ENCODE results near the gene CFAP90. TPM values are rescaled to one million over a fixed set of nuclear protein-coding genes. Genes with fewer than 3 reads are reported as not detected.

Gene CFAP90
- total RNA-seq, 4 donors from 2014 or later = 0.33 to 1.9 (median 0.34) TPM; not detected in 1

DNA sequence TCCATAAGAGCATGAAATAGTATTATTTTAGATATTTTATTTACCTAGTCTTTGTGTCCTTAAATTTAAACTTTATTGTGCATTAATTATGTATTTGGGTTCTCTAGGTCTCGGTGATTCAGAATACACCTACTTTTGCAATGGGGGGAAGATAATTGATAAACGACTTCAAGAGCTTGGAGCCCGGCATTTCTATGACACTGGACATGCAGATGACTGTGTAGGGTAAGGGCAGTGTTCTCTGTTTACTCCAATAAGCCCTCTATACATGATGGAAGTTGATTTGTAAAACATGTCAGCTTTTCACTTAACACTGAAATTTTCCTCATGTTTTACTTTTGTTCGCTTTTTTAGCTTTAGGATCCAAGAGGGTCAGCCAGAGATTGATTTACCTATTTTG is 24.2 kb upstream of the CFAP90 start:
- no peak for TF ChIP-seq CTCF (IDR thresholded peaks at IDR 0.05; ENCODE audit: low read depth)

GRCh38 chr5:7874639-7875038 is 23.7 kb upstream of the CFAP90 start:
- TF ChIP-seq CTCF (IDR thresholded peaks at IDR 0.05; ENCODE audit: low read depth) = no peak

GRCh38 chr5:7873216-7873615 is 22.3 kb upstream of the CFAP90 start:
- TF ChIP-seq CTCF (IDR thresholded peaks at IDR 0.05; ENCODE audit: low read depth) = no peak

DNA sequence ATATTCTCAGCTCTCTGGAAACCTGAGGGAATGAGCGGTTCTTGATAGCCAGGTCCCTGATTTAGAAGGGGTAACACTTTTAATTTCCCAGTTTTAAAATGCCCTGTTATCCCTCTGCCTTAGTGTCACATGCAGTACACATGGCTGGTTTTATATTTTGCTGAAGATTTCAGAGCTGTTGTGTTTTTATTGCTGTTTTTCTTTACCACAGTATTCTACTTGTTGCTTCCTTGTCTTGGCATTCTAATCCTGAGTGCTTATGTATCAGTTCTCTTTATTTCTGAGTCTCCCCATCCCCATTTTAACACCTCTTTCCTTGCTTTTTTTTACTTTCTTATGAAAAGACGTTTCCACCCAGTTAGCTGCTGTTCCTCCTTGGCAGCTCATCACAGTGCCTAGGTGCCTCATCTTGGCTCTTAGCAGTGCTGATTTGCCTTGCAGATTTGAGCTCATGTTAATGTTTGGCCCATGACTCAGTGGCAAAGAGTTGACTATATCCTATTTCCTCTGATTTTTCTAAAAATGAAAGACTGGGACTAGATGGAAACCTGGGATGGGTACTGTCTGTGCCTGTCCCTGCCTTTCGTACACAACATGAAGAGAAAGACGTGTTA is 21.7 kb upstream of the CFAP90 start:
- TF ChIP-seq CTCF (IDR thresholded peaks at IDR 0.05; ENCODE audit: low read depth) = no peak

DNA sequence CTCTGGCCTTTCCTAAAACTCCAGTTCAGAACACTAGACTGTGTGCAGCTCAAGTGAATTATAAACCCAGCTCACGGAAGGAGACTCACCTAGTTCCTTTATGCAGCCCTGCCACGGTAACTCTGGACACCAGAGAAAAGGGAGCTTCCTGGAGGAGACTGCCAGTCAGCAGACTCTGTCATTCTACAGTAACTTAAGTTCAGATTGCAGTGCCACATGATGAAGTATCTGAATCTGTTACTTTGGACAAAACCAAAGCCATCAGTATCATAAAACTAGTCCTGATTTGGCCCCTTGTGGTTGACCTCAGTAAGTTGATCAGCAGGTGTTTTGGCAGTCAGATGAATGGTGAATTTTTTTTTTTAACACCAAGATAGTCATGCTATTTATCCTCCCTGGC is 20.7 kb upstream of the CFAP90 start:
- no peak for TF ChIP-seq CTCF (IDR thresholded peaks at IDR 0.05; ENCODE audit: low read depth)

DNA sequence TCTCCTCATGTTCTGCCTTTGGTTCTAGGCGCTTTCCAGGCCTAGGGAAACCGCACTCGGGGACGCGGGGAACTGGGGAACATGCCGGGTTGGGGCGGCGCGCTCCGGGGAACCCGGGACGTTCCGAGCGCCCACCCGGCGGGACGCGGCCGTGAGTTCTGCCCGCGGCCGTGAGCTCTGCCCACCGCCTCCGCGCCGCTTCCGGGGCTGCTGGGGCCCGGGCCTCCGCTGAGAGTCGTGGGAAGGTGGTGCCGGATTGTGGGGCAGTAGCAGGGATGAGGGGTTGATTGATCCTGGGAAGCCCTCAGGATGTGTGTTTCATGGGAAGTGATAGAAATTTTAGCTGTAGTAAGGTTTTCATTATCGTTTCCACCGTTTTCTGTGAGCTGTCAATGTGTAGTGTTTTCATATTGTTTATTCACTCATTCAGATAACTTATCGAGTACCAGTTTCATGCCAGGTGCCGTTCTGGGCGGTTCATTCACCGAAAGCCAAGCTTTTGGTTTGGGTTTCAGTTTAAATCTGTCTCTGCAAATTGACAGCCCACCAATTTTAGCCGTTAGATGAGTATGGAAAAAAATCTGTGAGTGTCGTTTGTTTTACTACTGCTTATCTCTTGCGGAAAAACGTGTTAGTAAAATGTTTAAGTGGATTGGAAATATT is 18.7 kb upstream of the CFAP90 start:
- no peak for TF ChIP-seq CTCF (IDR thresholded peaks at IDR 0.05; ENCODE audit: low read depth)

DNA sequence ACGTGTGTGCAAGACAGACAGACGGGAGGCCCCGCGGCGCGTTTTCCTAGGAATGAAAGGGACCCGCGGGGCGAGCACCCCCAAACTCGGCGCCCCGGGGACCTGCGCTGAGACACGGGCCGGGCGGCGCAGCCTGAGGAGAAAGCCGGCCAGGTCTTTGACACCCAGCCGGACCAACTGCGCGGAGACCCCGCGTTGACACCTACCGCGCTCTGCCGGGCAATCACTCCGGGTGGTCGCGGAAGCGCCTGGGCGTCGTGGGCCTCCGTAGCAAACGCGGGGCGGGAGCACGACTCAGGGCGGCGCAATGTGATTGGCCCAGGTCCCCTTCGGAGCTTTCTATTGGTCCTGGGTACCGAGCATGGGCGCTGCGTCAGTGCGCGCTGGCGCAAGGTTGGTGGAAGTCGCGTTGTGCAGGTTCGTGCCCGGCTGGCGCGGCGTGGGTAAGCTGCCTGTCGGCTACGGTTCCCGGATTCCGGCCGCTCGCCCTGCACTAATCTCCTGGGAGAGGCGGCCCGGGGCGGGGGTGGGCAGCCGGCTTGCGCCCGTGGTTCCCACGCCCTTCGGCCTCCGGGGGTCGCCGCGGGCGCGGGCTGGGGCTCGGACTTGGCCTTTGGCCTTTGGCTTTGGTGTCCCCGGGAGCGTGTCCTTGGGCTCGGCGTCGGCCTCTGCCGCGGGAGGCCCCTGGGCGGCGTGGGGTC is 18.0 kb upstream of the CFAP90 start, which contains the start of the genes FASTKD3 and MTRR:
Gene FASTKD3 (minus strand): TSS at position 259 of the 701 bp plus-strand sequence. CDS start 948 bp downstream, outside the sequence.
Gene MTRR (plus strand): TSS at position 376 of the 701 bp plus-strand sequence. CDS start 1,647 bp downstream, outside the sequence.
- TF ChIP-seq CTCF (IDR thresholded peaks at IDR 0.05; ENCODE audit: low read depth) = no peak
